ENCODE results near the gene TJP1.
"Not testable (repeated sequence)": the region's sequence is repeated elsewhere in the genome, so short reads cannot be mapped to it uniquely, and the experiment has no call there.

TJP1 gene

GRCh38 chr15:29657476-29657817 is 164.8 kb downstream of the TJP1 start:
- DNase-seq (ENCODE audit: low read depth), result not testable (repeated sequence)

GRCh38 chr15:29656636-29657475 is 165.4 kb downstream of the TJP1 start:
- DNase-seq (ENCODE audit: low read depth), result no peak

GRCh38 chr15:29652595-29652994 is 169.7 kb downstream of the TJP1 start:
- no peak for DNase-seq (ENCODE audit: low read depth)

GRCh38 chr15:29651476-29652233 is 170.6 kb downstream of the TJP1 start:
- DNase-seq (ENCODE audit: low read depth), result no peak
